Measurements from ENCODE around the gene MAGI2.

- TF ChIP-seq POLR2AphosphoS5 (IDR thresholded peaks at IDR 0.05) (no peak), CTCF (IDR thresholded peaks at IDR 0.05) (no peak), POLR2A (IDR thresholded peaks at IDR 0.05) (no peak)
Measured at GRCh38 chr7:78080811-78081210, 1372.7 kb downstream of the MAGI2 start.

All from suprapubic skin (tissue), 4 donors.